HEK293 (cell line): Measurements from ENCODE around the gene TRIM40.

Source experiments
- CTCF ChIA-PET: fragments of 350-600 bp; formaldehyde crosslinking; extraction: SDS; loops from one replicate; lab custom pipeline; 2021; ENCODE audit warnings: antibody characterized with exemption; lab: Yijun Ruan, JAX
- POLR2A ChIA-PET: fragments of 300-600 bp; formaldehyde crosslinking; extraction: SDS; loops from one replicate; lab custom pipeline; 2020; ENCODE audit warnings: antibody characterized with exemption, inconsistent platforms; lab: Yijun Ruan, JAX
- H3K27ac ChIP-seq: fragments of 200-500 bp; sonication (Bioruptor generic); 2 replicates; pipeline ENCODE4 v1.5.1; 2014; ENCODE audit warnings: low read depth, low read length, control low read depth, inconsistent platforms; ENCODE audit errors: extremely low read depth
- H3K36me3 ChIP-seq, 2 experiments: fragments of 200-500 bp in 1 of 2; sonication (Bioruptor generic) in 1 of 2; 1 replicate in 1 of 2; 2 replicates in 1 of 2; pipeline ENCODE4 v1.5.1; 2014 to 2017; ENCODE audit warnings: inconsistent platforms in 2 of 2, low read length in 2 of 2; ENCODE audit not compliant: control insufficient read depth in 2 of 2, insufficient read depth in 1 of 2
- H3K4me1 ChIP-seq: fragments of 200-500 bp; sonication (Bioruptor generic); 2 replicates; pipeline ENCODE4 v1.5.1; 2014; ENCODE audit warnings: mild to moderate bottlenecking, low read length, inconsistent platforms; ENCODE audit not compliant: control insufficient read depth, insufficient read depth
- H3K4me3 ChIP-seq: 2 replicates; pipeline ENCODE4 v1.5.1; 2011; ENCODE audit warnings: low read depth, mild to moderate bottlenecking, control low read depth, low read length, moderate library complexity
- H3K9me3 ChIP-seq: fragments of 200-500 bp; sonication (Bioruptor generic); 2 replicates; pipeline ENCODE4 v1.5.1; 2014; ENCODE audit warnings: low read depth, low read length, inconsistent platforms; ENCODE audit not compliant: control insufficient read depth, insufficient read depth
- FEZF1 ChIP-seq: fragments of 450-650 bp; formaldehyde crosslinking; IDR thresholded peaks from 2 replicates; pipeline ENCODE4 v1.5.1; 2016; ENCODE audit warnings: missing biosample characterization, missing genetic modification characterization
- ZBTB17 ChIP-seq: fragments of 450-650 bp; formaldehyde crosslinking; IDR thresholded peaks from 2 replicates; pipeline ENCODE4 v1.5.1; 2016; ENCODE audit warnings: missing biosample characterization, missing genetic modification characterization
- ZIC2 ChIP-seq: fragments of 450-650 bp; formaldehyde crosslinking; IDR thresholded peaks from 2 replicates; pipeline ENCODE4 v1.5.1; 2016; ENCODE audit warnings: missing biosample characterization, missing genetic modification characterization
- ZNF157 ChIP-seq: fragments of 450-650 bp; formaldehyde crosslinking; IDR thresholded peaks from 2 replicates; pipeline ENCODE4 v1.5.1; 2016; ENCODE audit warnings: missing biosample characterization, missing genetic modification characterization
- ZNF621 ChIP-seq: fragments of 450-650 bp; formaldehyde crosslinking; IDR thresholded peaks from 2 replicates; pipeline ENCODE4 v1.5.1; 2017; ENCODE audit warnings: missing biosample characterization, missing genetic modification characterization
- ZNF677 ChIP-seq: fragments of 450-650 bp; IDR thresholded peaks from 2 replicates; pipeline ENCODE4 v1.5.0; 2018; ENCODE audit warnings: missing biosample characterization, mild to moderate bottlenecking, missing genetic modification characterization, moderate library complexity
- TF ChIP-seq, protein P1 (sequence below): fragments of 450-650 bp; formaldehyde crosslinking; optimal IDR thresholded peaks from 2 replicates; pipeline ENCODE3; 2016; ENCODE audit warnings: missing biosample characterization, mild to moderate bottlenecking, missing genetic modification characterization
- TF ChIP-seq, protein P2 (sequence below): fragments of 450-650 bp; formaldehyde crosslinking; IDR thresholded peaks from 2 replicates; pipeline ENCODE4 v1.5.0; 2017; ENCODE audit warnings: missing biosample characterization, missing genetic modification characterization, borderline replicate concordance
- TF ChIP-seq, protein P3 (sequence below): fragments of 450-650 bp; formaldehyde crosslinking; IDR thresholded peaks from 2 replicates; pipeline ENCODE4 v1.5.1; 2016; ENCODE audit warnings: missing biosample characterization, missing genetic modification characterization, low read depth
- TF ChIP-seq, protein P4 (sequence below): fragments of 450-650 bp; formaldehyde crosslinking; IDR thresholded peaks from 2 replicates; pipeline ENCODE4 v1.5.1; 2016; ENCODE audit warnings: missing biosample characterization, missing genetic modification characterization
- TF ChIP-seq, protein P5 (sequence below): fragments of 450-650 bp; formaldehyde crosslinking; IDR thresholded peaks from 2 replicates; pipeline ENCODE4 v1.5.1; 2016; ENCODE audit warnings: missing biosample characterization, missing genetic modification characterization

The TRIM40 gene

DNA sequence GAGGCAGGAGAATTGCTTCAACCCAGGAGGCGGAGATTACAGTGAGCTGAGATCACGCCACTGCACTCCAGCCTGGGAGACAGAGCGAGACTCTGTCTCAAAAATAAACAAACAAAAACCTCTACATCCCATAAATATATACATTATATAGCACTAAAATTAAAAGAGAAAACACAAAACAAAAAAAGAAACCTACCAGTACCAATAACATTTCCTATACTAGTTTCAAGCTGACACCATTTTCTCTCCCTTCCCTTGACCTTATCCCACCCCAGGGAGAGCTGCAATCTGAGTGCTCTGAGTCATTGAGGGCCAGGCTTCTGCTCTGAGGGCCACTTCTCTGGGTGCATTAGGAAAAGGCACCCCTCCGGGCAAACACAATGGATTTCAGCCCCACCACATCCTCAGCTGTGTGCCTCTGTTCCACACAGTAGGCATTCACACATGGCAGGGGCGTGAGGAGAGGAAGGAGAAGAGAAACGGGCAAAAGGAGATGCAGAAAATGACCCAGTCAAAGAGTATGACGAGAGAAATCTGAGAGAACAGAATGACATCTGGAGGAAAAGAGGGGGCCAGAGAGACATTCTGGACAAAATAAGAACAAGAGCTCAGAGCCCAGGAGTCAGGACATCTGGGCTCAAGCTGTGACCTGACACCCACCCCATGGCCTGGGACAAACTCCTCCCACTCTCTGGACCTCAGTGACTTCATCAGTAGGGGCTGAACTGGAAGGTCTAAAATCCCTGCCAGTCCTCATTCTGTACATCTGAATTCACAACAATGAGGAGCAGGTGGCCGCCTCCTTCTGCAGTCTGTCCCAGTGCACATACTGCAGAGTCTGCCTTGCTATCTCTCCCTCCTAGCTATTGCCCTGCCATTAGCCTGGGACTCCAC lies 59.1 kb downstream of the TRIM40 start:
- no peaks in the 10 kb centered on the region for H3K9me3 ChIP-seq
- CTCF ChIA-PET = interaction anchor here (0.6 to 3.3 kb wide), 3 partner anchors 24 to 523 kb away, joined by 3 to 14 read pairs (median 3); no protein-coding TSS in a partner anchor
- H3K27ac ChIP-seq = no peak overlapping the region
- POLR2A ChIA-PET = interaction anchor here (1.0 to 1.6 kb wide), 3 partner anchors 9 to 93 kb away, joined by 3 to 10 read pairs (median 3); partner anchors contain the start of gene TRIM26
- 0 out of 2 replicates have a peak, but pooled peaks cover 3% of the 10 kb centered on the region for H3K4me1 ChIP-seq
- H3K36me3 ChIP-seq = peaks cover 20 to 82% of the 10 kb centered on the region in 2 experiments
- H3K4me3 ChIP-seq = no peak overlapping the region
- TF ChIP-seq ZBTB17 (tag by site-specific recombination) (0 out of 2 replicates have a peak, but pooled peaks have one; percentile 16), FEZF1 (tag by site-specific recombination) (peak; percentile 17; the same call in 1 of the 2 replicates), ZNF677 (no peak), ZNF157 (tag by site-specific recombination) (no peak), ZNF621 (no peak), ZIC2 (tag by site-specific recombination) (peak; percentile 55)
- TF ChIP-seq, protein P1, sequence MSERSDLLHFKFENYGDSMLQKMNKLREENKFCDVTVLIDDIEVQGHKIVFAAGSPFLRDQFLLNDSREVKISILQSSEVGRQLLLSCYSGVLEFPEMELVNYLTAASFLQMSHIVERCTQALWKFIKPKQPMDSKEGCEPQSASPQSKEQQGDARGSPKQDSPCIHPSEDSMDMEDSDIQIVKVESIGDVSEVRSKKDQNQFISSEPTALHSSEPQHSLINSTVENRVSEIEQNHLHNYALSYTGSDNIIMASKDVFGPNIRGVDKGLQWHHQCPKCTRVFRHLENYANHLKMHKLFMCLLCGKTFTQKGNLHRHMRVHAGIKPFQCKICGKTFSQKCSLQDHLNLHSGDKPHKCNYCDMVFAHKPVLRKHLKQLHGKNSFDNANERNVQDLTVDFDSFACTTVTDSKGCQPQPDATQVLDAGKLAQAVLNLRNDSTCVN (tag by site-specific recombination) = no peak
- TF ChIP-seq, protein P2, sequence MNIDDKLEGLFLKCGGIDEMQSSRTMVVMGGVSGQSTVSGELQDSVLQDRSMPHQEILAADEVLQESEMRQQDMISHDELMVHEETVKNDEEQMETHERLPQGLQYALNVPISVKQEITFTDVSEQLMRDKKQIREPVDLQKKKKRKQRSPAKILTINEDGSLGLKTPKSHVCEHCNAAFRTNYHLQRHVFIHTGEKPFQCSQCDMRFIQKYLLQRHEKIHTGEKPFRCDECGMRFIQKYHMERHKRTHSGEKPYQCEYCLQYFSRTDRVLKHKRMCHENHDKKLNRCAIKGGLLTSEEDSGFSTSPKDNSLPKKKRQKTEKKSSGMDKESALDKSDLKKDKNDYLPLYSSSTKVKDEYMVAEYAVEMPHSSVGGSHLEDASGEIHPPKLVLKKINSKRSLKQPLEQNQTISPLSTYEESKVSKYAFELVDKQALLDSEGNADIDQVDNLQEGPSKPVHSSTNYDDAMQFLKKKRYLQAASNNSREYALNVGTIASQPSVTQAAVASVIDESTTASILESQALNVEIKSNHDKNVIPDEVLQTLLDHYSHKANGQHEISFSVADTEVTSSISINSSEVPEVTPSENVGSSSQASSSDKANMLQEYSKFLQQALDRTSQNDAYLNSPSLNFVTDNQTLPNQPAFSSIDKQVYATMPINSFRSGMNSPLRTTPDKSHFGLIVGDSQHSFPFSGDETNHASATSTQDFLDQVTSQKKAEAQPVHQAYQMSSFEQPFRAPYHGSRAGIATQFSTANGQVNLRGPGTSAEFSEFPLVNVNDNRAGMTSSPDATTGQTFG (tag by site-specific recombination) = no peak
- TF ChIP-seq, protein P3, sequence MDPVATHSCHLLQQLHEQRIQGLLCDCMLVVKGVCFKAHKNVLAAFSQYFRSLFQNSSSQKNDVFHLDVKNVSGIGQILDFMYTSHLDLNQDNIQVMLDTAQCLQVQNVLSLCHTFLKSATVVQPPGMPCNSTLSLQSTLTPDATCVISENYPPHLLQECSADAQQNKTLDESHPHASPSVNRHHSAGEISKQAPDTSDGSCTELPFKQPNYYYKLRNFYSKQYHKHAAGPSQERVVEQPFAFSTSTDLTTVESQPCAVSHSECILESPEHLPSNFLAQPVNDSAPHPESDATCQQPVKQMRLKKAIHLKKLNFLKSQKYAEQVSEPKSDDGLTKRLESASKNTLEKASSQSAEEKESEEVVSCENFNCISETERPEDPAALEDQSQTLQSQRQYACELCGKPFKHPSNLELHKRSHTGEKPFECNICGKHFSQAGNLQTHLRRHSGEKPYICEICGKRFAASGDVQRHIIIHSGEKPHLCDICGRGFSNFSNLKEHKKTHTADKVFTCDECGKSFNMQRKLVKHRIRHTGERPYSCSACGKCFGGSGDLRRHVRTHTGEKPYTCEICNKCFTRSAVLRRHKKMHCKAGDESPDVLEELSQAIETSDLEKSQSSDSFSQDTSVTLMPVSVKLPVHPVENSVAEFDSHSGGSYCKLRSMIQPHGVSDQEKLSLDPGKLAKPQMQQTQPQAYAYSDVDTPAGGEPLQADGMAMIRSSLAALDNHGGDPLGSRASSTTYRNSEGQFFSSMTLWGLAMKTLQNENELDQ (tag by site-specific recombination) = no peak
- TF ChIP-seq, protein P4, sequence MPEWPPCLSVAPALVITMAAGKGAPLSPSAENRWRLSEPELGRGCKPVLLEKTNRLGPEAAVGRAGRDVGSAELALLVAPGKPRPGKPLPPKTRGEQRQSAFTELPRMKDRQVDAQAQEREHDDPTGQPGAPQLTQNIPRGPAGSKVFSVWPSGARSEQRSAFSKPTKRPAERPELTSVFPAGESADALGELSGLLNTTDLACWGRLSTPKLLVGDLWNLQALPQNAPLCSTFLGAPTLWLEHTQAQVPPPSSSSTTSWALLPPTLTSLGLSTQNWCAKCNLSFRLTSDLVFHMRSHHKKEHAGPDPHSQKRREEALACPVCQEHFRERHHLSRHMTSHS (tag by site-specific recombination) = no peak
- TF ChIP-seq, protein P5, sequence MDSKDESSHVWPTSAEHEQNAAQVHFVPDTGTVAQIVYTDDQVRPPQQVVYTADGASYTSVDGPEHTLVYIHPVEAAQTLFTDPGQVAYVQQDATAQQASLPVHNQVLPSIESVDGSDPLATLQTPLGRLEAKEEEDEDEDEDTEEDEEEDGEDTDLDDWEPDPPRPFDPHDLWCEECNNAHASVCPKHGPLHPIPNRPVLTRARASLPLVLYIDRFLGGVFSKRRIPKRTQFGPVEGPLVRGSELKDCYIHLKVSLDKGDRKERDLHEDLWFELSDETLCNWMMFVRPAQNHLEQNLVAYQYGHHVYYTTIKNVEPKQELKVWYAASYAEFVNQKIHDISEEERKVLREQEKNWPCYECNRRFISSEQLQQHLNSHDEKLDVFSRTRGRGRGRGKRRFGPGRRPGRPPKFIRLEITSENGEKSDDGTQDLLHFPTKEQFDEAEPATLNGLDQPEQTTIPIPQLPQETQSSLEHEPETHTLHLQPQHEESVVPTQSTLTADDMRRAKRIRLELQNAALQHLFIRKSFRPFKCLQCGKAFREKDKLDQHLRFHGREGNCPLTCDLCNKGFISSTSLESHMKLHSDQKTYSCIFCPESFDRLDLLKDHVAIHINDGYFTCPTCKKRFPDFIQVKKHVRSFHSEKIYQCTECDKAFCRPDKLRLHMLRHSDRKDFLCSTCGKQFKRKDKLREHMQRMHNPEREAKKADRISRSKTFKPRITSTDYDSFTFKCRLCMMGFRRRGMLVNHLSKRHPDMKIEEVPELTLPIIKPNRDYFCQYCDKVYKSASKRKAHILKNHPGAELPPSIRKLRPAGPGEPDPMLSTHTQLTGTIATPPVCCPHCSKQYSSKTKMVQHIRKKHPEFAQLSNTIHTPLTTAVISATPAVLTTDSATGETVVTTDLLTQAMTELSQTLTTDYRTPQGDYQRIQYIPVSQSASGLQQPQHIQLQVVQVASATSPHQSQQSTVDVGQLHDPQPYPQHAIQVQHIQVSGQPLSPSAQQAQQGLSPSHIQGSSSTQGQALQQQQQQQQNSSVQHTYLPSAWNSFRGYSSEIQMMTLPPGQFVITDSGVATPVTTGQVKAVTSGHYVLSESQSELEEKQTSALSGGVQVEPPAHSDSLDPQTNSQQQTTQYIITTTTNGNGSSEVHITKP (tag by site-specific recombination) = peak; percentile 76
